Measurements from ENCODE around the gene GRIN3B.

The GRIN3B gene

GRCh38 chr19:1007399-1008251, 7.4 kb downstream of the GRIN3B start:
- no peak for DNase-seq (ENCODE audit: low read depth in 2 of 2)

GRCh38 chr19:1008268-1009040, 8.2 kb downstream of the GRIN3B start:
- no peak for DNase-seq (ENCODE audit: low read depth in 2 of 2)

GRCh38 chr19:1009041-1009980, 9.1 kb downstream of the GRIN3B start:
- no peak for DNase-seq (ENCODE audit: low read depth in 2 of 2)

GRCh38 chr19:1009981-1010538, 9.8 kb downstream of the GRIN3B start:
- no peak for DNase-seq (ENCODE audit: low read depth in 2 of 2)

- DNase-seq (ENCODE audit: low read depth in 2 of 2): no peak
Measured at GRCh38 chr19:1010586-1011510, 10.6 kb downstream of the GRIN3B start.

- DNase-seq (ENCODE audit: low read depth in 2 of 2): no peak
Measured at GRCh38 chr19:1011831-1012333, 11.7 kb downstream of the GRIN3B start.

GRCh38 chr19:1012334-1012733, 12.1 kb downstream of the GRIN3B start:
- DNase-seq (ENCODE audit: low read depth in 2 of 2): no peak

GRCh38 chr19:1013218-1013617, 13.0 kb downstream of the GRIN3B start:
- no peak for DNase-seq (ENCODE audit: low read depth in 2 of 2)

GRCh38 chr19:1014161-1015060, 14.2 kb downstream of the GRIN3B start:
- DNase-seq (ENCODE audit: low read depth in 2 of 2): no peak

- no peak for DNase-seq (ENCODE audit: low read depth in 2 of 2)
Measured at GRCh38 chr19:1015061-1015781, 15.0 kb downstream of the GRIN3B start.

GRCh38 chr19:1015782-1016646, 15.8 kb downstream of the GRIN3B start:
- DNase-seq (ENCODE audit: low read depth in 2 of 2): no peak

GRCh38 chr19:1016647-1017114, 16.5 kb downstream of the GRIN3B start:
- no peak for DNase-seq (ENCODE audit: low read depth in 2 of 2)

GRCh38 chr19:1017115-1017905, 17.1 kb downstream of the GRIN3B start:
- no peak for DNase-seq (ENCODE audit: low read depth in 2 of 2)

- DNase-seq (ENCODE audit: low read depth in 2 of 2): no peak
Measured at GRCh38 chr19:1017906-1018305, 17.7 kb downstream of the GRIN3B start.

GRCh38 chr19:1018393-1018792, 18.2 kb downstream of the GRIN3B start:
- DNase-seq (ENCODE audit: low read depth in 2 of 2): no peak

- no peak for DNase-seq (ENCODE audit: low read depth in 2 of 2)
Measured at GRCh38 chr19:1018932-1019615, 18.9 kb downstream of the GRIN3B start.
